ENCODE results near the gene DPF3. TPM values are rescaled to one million over a fixed set of nuclear protein-coding genes. Genes with fewer than 3 reads are reported as not detected.

DPF3 gene
- total and polyA plus RNA-seq, 9 of the 15 experiments (the other 6 are each of a cell fraction or from before 2014, with no cell fraction given), result 0.21 to 4.9 (median 1.2) TPM

- TF ChIP-seq RAD21 (CRISPR knock-in tag; conservative IDR thresholded peaks at IDR 0.05 in 1 of 2, IDR thresholded peaks at IDR 0.05 in 1 of 2), result no peak
- no peak for TF ChIP-seq ETS2 (tag; IDR thresholded peaks at IDR 0.05; ENCODE audit: borderline replicate concordance, poor library complexity, severe bottlenecking)
- TF ChIP-seq ZNF449 (CRISPR knock-in tag; IDR thresholded peaks at IDR 0.05), result no peak
- TF ChIP-seq MTF1 (CRISPR knock-in tag; IDR thresholded peaks at IDR 0.05; ENCODE audit: borderline replicate concordance), result no peak
- no peak for TF ChIP-seq ZNF431 (CRISPR knock-in tag; IDR thresholded peaks at IDR 0.05)
Observed at GRCh38 chr14:72609205-72609916, 284.5 kb downstream of the DPF3 start (continued).

- no peak overlapping the region for H2AFZ ChIP-seq (ENCODE audit: low read depth, low read length)
- no peak overlapping the region for H3K27ac ChIP-seq (ENCODE audit: extremely low read depth, low read depth, low read length)
- H3K4me2 ChIP-seq (ENCODE audit: insufficient read depth, low read length), result no peak overlapping the region
- intact Hi-C loops (cut with micrococcal nuclease) (no loop called here), in situ Hi-C loops (cut with MboI) (no loop called here)
- CTCF ChIA-PET (ENCODE audit: low intra/inter-chr PET ratio), result no interaction called here
- DNase-seq (ENCODE audit: extremely low read depth in 1 of 4, low spot score in 3 of 4) (peak; percentile 18 to 32 (median 26)), ATAC-seq (no peak), FAIRE-seq (no peak)
- no peak overlapping the region for H3K4me3 ChIP-seq
- H3K9me1 ChIP-seq (ENCODE audit: control insufficient read depth, insufficient read depth, low read length), result no peaks in the 10 kb centered on the region
- H3K9me3 ChIP-seq (replicated peaks; ENCODE audit: control insufficient read depth, insufficient read depth, low read depth, low read length), result no peaks in the 10 kb centered on the region
- no peaks in the 10 kb centered on the region for H3K4me1 ChIP-seq (replicated peaks in 1 of 2; ENCODE audit: control insufficient read depth in 2 of 2, insufficient read depth in 2 of 2, low read length in 2 of 2)
- no peaks in the 10 kb centered on the region for H3K36me3 ChIP-seq (ENCODE audit: control insufficient read depth, insufficient read depth, low read length)
- H3K27me3 ChIP-seq (ENCODE audit: control insufficient read depth in 2 of 2, insufficient read depth in 2 of 2, low read length in 2 of 2), result peaks cover 2 to 27% of the 10 kb centered on the region in 2 experiments; a peak in 4 of 5 replicates
- POLR2A ChIA-PET, result interaction anchor here (1.0 kb wide), 1 partner anchor 10 kb away, joined by 3 read pairs; no protein-coding TSS in a partner anchor
- WGBS (ENCODE audit: insufficient coverage, low coverage, missing lambda C conversion rate), result 3% methylated on average over 7 of the region's 8 CpGs
- H4K20me1 ChIP-seq (replicated peaks; ENCODE audit: control insufficient read depth, insufficient read depth, low read length), result no peaks in the 10 kb centered on the region
- BruUV-seq (replicated peaks), result no TSS peak
- no peaks in the 10 kb centered on the region for H3K79me2 ChIP-seq (ENCODE audit: control insufficient read depth, insufficient read depth, low read length)
- no peak overlapping the region for H3K9ac ChIP-seq (ENCODE audit: insufficient read depth in 1 of 2, low read depth in 2 of 2, low read length in 2 of 2)
- TF ChIP-seq C11orf30 (IDR thresholded peaks at IDR 0.05; ENCODE audit: low read depth), result 0 out of 2 replicates have a peak, but pooled peaks have one; percentile 20
- no peak for TF ChIP-seq TFE3 (CRISPR knock-in tag; IDR thresholded peaks at IDR 0.05)
- TF ChIP-seq MAFG (tag; conservative IDR thresholded peaks at IDR 0.05), result peak; percentile 45; the same call in 1 of the 2 replicates
- TF ChIP-seq MAFK (IDR thresholded peaks at IDR 0.05; ENCODE audit: low read length), result peak; percentile 27; the same call in 1 of the 2 replicates
- no peak for TF ChIP-seq ZNF184 (CRISPR knock-in tag; IDR thresholded peaks at IDR 0.05)
- no peak for TF ChIP-seq GATAD2B (IDR thresholded peaks at IDR 0.05; ENCODE audit: borderline replicate concordance)
- peak; percentile 77 for TF ChIP-seq JUND (IDR thresholded peaks at IDR 0.05; ENCODE audit: borderline replicate concordance, low read depth, low read length)
- peak; percentile 72; the same call in 2 of the 3 replicates for TF ChIP-seq JUND (tag; IDR thresholded peaks at IDR 0.05; ENCODE audit: borderline replicate concordance, low read depth, low read length)
- TF ChIP-seq PKNOX1 (IDR thresholded peaks at IDR 0.05), result no peak
- no peak for TF ChIP-seq POLR2H (tag; IDR thresholded peaks at IDR 0.05; ENCODE audit: low read depth)
Observed at GRCh38 chr14:72608391-72609204, 285.3 kb downstream of the DPF3 start.

Measured in K562 (cell line).